ENCODE measurements around the gene SMAD1.

DNA sequence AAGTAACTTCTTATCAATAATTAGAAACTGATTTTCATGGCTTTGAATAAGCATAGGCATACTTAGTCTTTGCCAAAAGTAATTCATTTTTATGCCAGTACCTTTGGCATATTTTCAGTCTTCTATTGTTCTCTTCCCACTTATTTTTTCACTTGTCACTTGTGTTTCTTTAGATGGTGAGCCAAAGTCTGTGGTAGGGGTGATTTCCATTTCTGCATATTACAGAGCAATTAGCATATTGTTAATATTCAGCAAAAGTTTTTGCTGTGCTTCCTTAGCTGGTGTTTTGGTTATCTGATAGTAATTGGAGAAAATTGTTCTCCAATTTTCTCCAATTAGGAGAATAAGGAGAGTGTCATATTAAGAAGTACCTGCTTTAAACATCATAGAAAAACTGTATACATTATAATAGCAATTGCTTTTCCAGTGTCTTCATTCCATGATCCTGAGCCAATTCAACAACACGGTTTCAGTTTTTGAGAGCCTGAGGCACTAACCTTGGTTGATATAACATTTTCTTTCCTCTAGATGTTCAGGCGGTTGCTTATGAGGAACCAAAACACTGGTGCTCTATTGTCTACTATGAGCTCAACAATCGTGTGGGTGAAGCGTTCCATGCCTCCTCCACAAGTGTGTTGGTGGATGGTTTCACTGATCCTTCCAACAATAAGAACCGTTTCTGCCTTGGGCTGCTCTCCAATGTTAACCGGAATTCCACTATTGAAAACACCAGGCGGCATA, 64.7 kb downstream of the SMAD1 start:
- TF ChIP-seq, protein P1, sequence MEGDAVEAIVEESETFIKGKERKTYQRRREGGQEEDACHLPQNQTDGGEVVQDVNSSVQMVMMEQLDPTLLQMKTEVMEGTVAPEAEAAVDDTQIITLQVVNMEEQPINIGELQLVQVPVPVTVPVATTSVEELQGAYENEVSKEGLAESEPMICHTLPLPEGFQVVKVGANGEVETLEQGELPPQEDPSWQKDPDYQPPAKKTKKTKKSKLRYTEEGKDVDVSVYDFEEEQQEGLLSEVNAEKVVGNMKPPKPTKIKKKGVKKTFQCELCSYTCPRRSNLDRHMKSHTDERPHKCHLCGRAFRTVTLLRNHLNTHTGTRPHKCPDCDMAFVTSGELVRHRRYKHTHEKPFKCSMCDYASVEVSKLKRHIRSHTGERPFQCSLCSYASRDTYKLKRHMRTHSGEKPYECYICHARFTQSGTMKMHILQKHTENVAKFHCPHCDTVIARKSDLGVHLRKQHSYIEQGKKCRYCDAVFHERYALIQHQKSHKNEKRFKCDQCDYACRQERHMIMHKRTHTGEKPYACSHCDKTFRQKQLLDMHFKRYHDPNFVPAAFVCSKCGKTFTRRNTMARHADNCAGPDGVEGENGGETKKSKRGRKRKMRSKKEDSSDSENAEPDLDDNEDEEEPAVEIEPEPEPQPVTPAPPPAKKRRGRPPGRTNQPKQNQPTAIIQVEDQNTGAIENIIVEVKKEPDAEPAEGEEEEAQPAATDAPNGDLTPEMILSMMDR (conservative IDR thresholded peaks at IDR 0.05 in 1 of 2, IDR thresholded peaks at IDR 0.05 in 1 of 2; ENCODE audit: low read depth in 1 of 2, low read length in 2 of 2): no peak
- TF ChIP-seq EZH2 (IDR thresholded peaks at IDR 0.05; ENCODE audit: low read length, missing control alignments): no peak
